NCI-H526 treated with DMSO at 0.1 percent for 48 hours (cell line): Measurements from ENCODE around the gene HCK.
"Not testable (repeated sequence)": the region's sequence is repeated elsewhere in the genome, so short reads cannot be mapped to it uniquely, and the experiment has no call there.

ENCODE experiments used
- DNase-seq: peaks from one replicate; lab custom pipeline; 2025; lab: John Stamatoyannopoulos, UW

Gene HCK

DNA sequence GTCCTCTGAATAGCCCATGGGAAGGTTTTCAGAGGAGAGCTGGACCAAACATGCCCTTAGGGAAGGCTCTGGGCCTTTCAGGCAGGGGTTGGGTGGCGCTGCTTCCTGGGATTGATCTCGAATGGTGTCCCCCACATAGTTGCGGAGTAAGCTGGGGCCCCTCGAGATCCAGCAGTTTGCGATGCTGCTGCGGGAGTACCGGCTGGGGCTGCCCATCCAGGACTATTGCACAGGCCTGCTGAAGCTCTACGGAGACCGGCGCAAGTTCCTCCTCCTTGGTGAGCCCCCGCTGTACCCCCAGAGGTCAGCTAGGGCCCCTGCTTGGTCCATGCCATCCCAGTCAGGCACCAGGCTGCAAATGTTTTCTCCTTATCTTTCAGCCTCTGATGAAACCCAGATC is 22.5 kb upstream of the HCK start:
- DNase-seq: no peak

DNA sequence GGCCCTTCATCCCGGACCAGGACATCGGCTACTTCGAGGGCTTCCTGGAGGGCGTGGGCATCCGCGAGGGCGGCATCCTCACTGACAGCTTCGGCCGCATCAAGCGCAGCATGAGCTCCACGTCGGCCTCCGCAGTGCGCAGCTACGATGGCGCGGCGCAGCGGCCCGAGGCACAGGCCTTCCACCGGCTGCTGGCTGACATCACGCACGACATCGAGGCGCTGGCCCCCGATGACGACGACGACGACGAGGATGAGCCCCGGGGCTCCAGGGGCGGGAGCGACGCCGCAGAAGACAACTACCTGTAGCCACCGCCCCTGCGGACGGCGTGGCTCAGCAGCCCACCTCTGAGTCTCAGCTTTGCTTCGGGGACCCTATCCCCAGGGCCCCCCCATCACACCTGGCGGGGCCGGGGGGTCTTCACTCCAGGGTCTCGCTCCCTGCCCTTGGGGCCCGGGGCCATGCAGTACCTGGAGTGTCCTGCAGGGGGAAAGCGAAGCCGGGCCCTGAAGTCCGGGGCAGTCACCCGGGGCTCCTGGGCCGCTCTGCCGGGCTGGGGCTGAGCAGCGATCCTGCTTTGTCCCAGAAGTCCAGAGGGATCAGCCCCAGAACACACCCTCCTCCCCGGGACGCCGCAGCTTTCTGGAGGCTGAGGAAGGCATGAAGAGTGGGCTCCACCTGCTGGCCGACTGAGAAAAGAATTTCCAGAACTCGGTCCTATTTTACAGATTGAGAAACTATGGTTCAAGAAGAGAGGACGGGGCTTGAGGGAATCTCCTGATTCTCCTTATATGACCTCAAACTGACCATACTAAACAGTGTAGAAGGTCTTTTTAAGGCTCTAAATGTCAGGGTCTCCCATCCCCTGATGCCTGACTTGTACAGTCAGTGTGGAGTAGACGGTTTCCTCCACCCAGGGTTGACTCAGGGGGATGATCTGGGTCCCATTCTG is 20.8 kb upstream of the HCK start:
- peak; percentile 88 for DNase-seq

DNA sequence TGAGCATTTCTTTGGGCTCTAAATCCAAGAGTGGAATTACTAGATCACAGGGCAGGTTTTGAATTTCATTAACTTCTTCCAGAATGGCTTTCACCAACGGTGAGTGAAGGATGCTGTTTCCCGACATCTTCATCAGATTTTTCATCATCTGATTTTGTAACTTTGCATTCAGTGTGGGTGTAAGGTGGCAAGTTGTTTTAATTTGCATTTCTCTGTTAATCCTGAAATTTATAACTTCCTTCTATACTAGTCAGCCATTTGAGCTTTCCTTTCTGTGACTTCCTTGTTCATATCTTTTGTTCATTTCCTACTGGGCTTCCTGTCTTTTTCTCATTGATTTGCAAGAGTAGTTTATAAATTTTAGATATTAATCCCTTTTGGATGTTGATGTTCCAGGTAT is 18.7 kb upstream of the HCK start:
- DNase-seq: no peak

DNA sequence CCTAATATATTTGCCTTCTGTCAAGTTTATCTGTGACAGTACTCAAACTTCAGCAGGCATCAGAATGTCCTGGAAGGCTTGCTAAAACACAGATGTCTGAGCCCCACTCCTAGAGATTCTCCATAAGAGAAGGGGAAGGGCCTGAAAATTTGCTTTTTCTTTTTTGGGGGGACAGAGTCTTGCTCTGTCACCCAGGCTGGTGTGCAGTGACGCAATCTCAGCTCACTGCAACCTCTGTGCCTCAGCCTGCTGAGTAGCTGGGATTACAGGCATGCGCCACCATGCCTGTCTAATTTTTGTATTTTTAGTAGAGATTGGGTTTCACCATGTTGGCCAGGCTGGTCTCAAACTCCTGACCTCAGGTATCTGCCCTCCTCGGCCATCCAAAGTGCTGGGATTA is 18.3 kb upstream of the HCK start:
- not testable (repeated sequence) for DNase-seq

DNA sequence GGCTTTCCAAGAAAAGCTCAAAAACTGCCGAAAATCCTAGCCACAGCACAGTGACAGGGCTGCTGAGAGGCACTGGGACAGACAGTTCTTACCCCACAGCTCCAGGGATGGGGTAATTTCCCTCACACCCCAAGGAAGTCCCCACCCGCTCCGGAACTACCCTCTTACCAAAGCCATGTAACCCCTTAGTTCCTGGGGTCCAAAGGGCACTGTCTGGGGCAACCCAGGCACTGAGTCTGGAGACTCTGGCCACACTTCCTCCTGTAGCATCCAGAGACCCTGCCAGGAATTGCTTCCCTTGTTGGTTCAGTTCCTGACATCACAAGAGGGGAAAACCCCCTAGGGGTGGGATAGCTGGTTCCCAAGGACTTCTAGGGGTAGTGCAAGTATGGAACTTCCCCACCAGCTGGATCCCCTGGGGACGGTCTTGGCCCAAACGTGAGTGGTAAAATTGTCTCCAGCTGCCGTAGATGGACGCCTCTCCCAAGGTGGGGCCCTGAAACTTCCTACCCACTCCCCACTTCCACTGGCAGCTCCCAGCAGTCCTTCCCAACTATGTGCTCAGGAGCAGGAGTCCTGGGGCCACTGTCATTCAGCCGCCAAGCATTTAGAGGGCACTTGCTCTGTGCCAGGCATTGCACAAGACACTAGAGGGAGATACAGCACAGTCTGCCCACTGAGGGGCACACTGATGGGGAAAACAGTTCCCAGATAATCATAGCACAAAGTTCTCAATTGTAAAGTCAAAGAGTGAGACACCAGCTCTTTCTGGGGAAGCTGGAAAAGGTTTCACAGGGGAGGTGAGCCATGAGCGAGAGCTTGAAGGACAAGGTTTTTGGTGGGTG is 17.2 kb upstream of the HCK start:
- no peak for DNase-seq

DNA sequence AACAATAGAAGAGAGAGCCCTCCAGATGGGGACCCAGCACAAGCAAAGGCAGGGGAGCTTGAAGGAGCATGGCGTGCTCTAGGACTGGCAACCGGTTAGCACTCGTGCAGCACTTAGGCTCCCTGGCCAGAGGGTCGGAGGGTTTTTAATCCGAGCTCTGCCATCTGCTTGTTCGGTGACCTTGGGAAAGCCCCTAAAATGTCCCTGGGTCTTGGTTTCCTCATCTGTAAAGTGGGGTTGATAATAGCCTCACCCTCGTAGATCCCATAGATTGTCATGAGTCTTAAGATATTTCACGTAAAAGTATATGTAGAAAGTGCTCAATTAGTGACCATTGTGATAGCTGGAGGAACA is 16.6 kb upstream of the HCK start:
- DNase-seq: no peak

DNA sequence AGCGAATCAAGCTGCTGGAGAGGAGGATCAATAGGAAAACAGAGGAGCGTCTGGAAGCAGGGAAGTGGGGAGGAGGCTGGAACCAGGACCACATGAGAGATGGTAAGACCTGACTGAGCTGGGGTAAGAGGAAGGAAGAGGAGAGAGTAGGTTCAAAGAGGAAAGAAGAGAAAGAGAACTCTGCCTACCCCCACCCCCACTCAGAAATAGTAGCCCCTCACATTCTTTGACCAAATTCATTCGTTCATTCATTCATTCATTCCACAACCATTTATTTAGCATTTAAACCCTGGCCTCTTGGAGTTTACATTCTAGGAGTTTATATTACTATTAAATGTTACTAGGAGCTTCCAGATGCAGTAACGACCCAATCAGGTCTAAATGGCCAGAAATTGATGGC is 15.8 kb upstream of the HCK start:
- no peak for DNase-seq

DNA sequence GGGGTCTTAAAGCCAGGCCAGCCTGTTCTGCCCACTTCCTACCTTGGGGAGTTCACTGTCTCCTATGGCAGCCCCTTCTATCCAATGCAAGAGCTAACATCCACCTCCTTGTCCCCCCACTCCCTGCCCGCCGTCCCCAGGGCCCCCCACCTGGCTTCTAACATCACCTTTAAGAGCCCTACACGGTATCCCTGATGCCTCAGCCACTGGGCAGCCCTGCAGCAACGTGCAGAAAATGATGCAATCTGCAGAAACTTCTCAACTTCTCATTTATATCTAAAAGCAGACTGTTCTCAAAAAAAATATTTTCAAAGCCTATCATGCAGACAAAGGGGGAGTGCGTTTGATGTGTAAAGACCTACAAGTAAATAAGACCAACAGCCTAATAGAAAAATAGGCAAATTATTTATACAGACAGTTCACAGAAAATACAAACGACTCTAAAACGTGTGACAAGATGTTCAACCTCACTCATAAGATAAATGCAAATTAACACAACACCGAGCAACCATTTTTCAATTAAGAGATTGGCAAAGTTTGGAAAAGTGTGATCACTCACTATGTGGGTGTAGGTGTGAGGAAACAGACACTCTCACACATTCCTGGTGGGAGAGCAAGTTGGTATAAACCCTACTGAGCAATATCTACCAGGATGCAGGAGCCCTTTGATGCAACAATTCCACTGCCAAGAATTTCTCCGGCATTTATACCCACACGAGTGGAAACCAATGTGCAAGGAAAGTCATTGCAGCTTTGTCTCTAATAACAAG is 15.1 kb upstream of the HCK start:
- DNase-seq: no peak

DNA sequence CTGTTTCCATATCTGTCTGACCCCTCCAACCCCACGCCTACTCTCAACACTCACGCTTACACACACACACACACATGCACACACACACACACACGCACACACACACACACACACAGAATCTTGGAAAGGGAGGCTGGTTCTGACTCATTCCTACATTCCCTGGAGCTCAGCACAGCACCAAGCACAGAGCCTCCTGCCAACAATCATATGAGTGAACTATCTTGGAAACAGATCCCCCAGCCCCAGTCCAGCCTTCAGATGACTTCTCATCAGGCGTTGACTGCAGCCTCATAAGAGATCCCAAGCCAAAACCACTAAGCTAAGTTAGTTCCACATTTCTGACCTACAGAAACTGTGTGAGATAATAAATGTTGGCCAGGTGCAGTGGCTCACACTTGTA is 14.1 kb upstream of the HCK start:
- DNase-seq: no peak

DNA sequence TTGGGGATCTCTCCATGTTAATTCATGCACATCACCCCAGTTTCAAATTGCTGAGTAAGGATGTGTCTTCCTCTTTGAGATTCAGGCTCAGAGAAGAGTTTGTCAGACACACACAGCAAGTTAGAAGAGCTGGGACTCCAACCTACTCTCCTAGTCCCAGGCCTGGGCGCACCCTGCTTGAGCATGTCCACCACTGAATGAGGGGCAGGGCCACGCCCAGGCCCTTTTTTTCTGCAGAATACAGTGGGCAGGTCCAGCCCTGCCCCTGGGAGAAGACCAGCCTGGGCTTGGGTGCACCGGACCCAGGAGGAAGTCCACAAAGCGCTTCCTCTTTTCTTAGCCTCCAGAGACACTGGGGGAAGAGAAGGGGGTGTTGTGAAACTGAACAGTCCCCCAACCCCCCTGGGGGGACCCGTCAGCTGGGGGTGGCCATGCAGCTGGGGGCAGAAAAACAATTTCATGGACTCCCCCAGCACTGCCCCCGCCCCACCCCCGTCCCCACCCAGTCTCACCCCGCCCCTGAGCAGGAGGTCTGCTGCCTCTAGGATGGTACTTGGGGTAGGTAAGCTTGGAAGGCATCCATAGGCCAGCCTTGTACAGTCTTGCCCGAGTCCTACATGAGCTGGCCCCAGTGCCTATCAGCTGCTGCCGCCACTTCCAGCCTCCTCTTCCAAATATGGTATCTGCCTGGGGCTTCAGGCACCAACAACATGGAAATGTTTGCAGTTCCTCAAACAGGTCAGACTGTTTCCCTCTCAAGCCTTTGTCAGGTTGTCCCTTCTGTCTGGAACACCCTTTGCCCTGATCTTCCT is 11.7 kb upstream of the HCK start:
- DNase-seq: peak; percentile 73

DNA sequence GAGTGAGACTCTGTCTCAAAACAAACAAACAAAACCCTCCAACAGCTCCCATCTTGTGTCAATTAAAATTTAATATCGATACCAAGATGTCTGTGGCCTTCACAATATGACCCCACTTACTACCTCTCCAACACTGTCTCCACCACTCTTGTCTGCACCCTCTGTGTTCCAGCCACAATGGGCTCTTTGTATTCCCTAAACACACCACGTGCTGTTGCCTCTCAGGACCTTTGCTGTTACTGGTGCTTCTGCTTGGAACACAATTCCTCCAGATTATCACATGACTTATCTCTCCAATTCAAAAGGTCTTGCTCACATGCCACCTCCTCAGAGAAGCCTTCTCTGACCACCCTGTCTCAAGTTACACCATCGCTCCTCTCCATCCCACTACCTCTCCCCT is 6.0 kb upstream of the HCK start:
- peak; percentile 42 for DNase-seq

DNA sequence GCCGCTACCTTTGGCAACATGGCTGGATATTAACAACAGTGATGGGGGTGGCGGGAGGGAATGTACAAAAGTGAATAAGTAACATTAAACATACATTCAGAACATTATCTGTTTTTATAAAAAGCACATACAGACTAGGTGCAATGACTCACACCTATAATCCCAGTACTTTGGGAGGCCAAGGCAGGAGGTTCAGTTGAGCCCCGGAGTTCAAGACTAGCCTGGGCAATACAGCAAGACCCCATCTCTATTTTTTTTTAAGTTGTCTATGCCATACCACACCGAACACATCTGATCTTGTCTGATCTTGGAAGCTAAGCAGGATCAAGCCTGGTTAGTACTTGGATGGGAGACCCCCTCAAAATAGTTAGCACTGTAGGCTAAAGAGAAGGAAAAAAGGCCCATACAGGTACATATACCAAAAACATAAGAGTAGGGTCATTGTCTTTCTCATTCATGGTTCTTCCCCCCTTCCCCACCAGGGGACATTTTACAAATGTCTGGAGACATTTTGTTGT is 1.7 kb upstream of the HCK start:
- DNase-seq: no peak

DNA sequence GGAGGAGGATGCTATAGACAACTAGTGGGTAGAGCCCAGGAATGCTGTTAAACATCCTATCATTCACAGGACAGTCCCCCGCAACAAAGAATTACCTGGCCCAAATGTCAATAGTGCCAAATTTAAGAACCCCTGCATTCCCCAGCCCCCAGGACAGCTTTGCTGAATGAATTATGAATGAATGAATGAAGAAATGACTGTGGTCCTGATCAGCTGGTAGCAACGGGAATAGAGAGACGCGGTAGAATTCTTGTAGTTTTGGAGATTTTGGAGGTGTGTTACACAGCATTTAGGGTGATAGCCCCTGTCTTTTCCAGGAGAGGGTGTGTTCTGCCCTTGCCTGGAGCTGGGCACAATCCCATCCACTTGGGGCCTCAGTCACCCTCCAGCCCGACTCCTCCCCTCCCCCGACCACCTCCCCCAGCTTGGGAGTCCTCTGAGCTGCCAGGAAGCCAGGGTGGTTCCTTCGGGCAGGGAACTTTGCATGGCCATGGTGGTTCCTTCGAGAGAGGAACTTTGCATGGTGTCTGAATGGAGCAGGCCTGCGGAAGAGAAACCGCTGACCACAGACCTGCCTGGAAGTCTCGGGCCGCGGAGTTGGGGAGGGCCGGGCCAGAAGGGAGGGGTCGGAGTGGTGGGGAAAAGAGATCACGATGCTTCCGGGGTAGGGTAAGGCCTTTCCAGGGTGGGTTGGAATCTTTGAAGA is 1.0 kb upstream of the HCK start:
- no peak for DNase-seq

DNA sequence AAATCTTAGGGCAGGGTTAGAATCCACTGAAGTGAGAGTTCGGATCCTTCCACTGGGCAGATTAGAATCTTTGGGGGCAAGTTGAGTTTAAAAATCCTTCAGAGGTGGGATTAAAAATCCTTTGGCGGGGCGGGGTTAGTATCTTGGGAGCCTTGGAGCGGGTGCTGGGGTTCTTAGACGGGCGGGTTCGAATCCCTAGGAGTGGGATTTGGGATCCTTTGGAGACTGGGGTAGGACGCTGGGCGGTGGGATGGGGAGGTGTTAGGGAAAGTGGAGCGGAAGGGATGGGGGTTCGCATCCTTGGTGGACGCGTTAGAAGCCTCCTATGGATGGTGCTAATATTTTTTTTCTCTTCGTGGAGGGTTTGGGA is 337 bp upstream of the HCK start:
- DNase-seq: no peak

DNA sequence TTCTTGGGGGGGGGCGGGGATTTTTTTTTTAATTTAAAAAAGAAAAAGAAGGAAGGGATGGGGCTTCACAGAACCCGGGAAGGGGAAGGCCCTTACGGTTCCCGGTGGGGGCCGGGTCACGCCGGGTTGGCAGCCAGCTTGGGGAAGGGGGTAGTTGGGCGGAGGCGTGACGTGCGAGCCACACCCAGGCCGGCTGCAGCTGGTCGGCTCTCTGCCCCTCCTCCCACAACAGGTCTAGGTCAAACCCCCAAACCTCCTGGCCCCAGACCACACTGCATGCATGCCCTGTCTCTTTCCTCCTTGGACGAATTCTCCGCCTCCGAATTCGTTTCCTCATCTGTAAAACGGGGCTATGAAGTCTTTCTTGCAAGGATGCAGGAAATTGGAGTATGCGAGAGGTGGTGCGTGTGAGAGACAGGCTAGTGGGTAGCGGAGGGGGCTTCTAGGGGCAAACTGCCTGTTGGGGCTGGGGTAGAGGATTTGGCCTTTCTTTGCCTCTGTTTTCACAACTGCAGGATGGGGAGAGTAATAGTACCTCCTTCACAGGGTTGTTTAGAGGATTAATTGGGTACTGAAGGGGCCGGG is 828 bp downstream of the HCK start:
- DNase-seq: no peak

DNA sequence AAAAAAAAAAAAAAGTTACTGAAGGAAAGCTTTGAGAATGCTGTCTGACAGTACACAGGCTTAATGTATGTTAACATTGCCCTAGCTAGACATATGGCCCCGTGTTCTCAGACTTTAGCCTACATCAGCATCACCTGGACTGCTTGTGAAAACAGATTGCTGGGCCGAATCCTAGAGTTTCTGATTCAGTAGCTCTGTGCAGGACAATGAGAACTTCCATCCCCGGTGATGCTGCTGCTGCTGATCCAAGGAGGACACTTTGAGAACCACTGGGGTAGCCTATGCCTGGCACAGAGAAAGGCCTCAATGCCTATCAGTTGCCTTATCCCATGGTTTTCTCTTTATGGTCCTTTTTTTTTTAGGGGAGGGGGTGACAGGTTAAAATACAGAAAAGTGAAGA is 1.6 kb downstream of the HCK start:
- DNase-seq: no peak

DNA sequence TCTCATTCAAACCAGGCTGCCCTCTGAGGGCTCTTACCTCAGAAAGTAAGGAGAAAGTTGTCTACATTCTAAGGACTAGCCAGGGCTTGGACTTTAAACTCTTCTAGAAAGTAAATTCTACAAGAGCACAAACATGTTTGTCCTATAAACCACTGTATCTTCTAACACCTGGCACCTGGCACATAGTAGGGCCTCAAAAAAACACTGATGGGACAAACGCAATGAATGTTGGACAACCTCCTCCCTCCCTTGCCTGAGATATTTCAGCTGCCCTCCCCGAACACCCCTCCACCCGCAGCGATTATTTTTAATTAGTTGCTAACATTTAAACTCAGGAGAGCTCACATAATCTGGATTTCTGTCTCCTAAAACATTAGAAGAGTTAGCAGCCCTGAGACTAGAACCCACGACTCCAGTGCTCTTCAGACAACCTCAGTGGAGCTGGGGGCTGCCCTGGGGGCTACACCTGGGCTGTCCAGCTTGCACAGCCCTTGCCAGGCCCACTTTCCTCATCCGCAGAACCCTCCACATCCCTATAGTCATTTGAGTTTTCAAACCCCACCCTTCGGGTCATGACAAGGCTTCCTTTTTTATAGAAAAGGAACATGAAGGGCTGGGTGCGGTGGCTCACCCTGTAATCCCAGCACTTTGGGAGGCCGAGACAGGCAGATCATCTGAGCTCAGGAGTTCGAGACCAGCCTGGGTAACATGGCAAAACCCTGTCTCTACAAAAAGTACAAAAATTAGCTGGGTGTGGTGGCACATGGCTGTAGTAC is 4.9 kb downstream of the HCK start:
- no peak for DNase-seq

DNA sequence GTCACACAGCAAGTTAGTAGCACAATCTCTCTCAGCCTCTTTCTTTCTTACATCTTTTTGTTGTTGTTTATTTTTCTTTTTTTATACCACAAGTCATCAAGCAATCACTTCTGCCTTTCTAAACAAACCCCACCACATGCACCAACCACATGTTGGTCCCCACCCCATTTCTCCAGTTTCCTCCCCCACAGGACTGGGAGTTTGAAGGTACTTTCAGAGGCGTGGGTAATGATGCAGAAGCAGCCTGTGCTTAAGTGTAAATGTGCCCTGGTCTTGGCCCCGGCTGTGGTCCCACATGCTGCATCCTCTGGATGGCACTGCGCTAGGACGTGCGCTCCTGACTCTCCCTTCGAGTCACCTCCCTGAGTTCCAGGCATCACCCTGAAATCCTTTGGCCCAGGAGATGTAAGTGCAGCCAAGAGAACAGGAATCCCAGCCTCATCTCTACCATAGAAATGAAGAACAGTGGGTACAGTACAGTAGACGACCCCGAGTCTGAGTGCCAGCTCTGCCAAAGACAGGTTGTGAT is 5.7 kb downstream of the HCK start:
- no peak for DNase-seq

DNA sequence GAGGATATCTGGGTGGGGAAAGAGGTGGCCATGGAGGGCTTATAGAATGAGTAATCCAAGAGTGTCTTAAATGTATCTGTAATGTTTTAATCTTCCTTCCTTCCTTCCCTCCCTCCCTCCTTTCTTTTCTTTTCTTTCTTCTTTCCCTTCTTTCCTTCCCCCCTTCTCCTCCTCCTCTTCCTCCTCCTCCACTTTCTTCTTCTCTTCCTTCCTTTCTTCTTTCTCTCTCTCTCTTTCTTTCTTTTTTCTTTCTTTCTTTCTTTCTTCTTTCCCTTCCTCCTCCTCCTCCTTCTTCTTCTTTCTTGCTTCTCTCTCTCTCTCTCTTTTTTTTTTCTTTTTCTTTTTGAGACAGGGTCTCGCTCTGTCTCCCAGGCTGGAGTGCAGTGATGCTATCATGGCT is 7.1 kb downstream of the HCK start:
- DNase-seq: no peak
